ENCODE data around the gene KIAA0319L. TPM values are rescaled to one million over a fixed set of nuclear protein-coding genes. Genes with fewer than 3 reads are reported as not detected.
A peak's percentile ranks its signal among the peaks of the same experiment; 100 is the strongest.

KIAA0319L gene
- total RNA-seq, 1 experiment from 2014 or later, result 60.0 TPM

- in situ Hi-C loops (cut with HindIII; ENCODE audit: low pct_unique_long_range_greater_than_20kb, low sequenced_read_pairs), result no loop called here
These were observed 126.0 kb downstream of the KIAA0319L start for GRCh38 chr1:35431173-35431599.

GRCh38 chr1:35430762-35431161, 126.4 kb downstream of the KIAA0319L start:
- CTCF ChIA-PET, result no interaction called here
- Histone ChIP-seq H3K36me3 (ENCODE audit: control insufficient read depth, insufficient read depth, low read length) (peaks cover 2% of the 10 kb centered on the region; the same call in 1 of the 2 replicates), H3K9me3 (ENCODE audit: control insufficient read depth, insufficient read depth, low read depth, low read length) (no peaks in the 10 kb centered on the region), H3K27me3 (ENCODE audit: control insufficient read depth, insufficient read depth, low read length) (no peaks in the 10 kb centered on the region), H3K4me3 (ENCODE audit: low read depth in 2 of 2, low read length in 2 of 2) (no peak overlapping the region), H3K4me1 (ENCODE audit: control insufficient read depth, insufficient read depth, low read length) (no peaks in the 10 kb centered on the region), H3K27ac (ENCODE audit: low read length) (no peak overlapping the region)
- intact Hi-C loops (cut with micrococcal nuclease; ENCODE audit: unreplicated experiment), result no loop called here
- in situ Hi-C loops (cut with HindIII; ENCODE audit: low pct_unique_long_range_greater_than_20kb, low sequenced_read_pairs), result no loop called here
- TF ChIP-seq SIN3A (IDR thresholded peaks at IDR 0.05; ENCODE audit: borderline replicate concordance, insufficient read depth, low read depth, low read length) (no peak), REST (IDR thresholded peaks at IDR 0.05; ENCODE audit: insufficient read depth in 1 of 2, low read depth in 2 of 2, low read length in 1 of 2) (no peak), CTCF (IDR thresholded peaks at IDR 0.05) (no peak), POLR2AphosphoS5 (IDR thresholded peaks at IDR 0.05; ENCODE audit: low read depth, low read length) (no peak), TCF7L2 (IDR thresholded peaks at IDR 0.05; ENCODE audit: low read depth, low read length) (no peak)
- BruUV-seq (replicated peaks), result no TSS peak
- POLR2A ChIA-PET, result no interaction called here
- DNase-seq (ENCODE audit: low read depth, low spot score) (no peak), ATAC-seq (no peak)

More at GRCh38 chr1:35431173-35431599, 126.0 kb downstream of the KIAA0319L start:
- H3K36me3 ChIP-seq (ENCODE audit: control insufficient read depth, insufficient read depth, low read length), result peaks cover 2% of the 10 kb centered on the region; the same call in 1 of the 2 replicates
- no peak overlapping the region for H3K27ac ChIP-seq (ENCODE audit: low read length)
- TF ChIP-seq CTCF (IDR thresholded peaks at IDR 0.05) (no peak), POLR2AphosphoS5 (IDR thresholded peaks at IDR 0.05; ENCODE audit: low read depth, low read length) (no peak), SIN3A (IDR thresholded peaks at IDR 0.05; ENCODE audit: borderline replicate concordance, insufficient read depth, low read depth, low read length) (no peak), REST (IDR thresholded peaks at IDR 0.05; ENCODE audit: insufficient read depth in 1 of 2, low read depth in 2 of 2, low read length in 1 of 2) (no peak), TCF7L2 (IDR thresholded peaks at IDR 0.05; ENCODE audit: low read depth, low read length) (no peak)
- CTCF ChIA-PET, result no interaction called here
- intact Hi-C loops (cut with micrococcal nuclease; ENCODE audit: unreplicated experiment), result no loop called here
- H3K27me3 ChIP-seq (ENCODE audit: control insufficient read depth, insufficient read depth, low read length), result no peaks in the 10 kb centered on the region
- POLR2A ChIA-PET, result no interaction called here
- ATAC-seq (no peak), DNase-seq (ENCODE audit: low read depth, low spot score) (no peak)
- TSS peak; percentile 41 for BruUV-seq (replicated peaks)
- H3K4me1 ChIP-seq (ENCODE audit: control insufficient read depth, insufficient read depth, low read length), result no peaks in the 10 kb centered on the region
- H3K9me3 ChIP-seq (ENCODE audit: control insufficient read depth, insufficient read depth, low read depth, low read length), result no peaks in the 10 kb centered on the region
- H3K4me3 ChIP-seq (ENCODE audit: low read depth in 2 of 2, low read length in 2 of 2), result no peak overlapping the region

Data from Panc1 (cell line).